ENCODE results near the gene XBP1. TPM values are rescaled to one million over a fixed set of nuclear protein-coding genes. Genes with fewer than 3 reads are reported as not detected.

XBP1 gene
- total and polyA plus RNA-seq, 7 experiments from 2014 or later: 120 to 417 (median 173) TPM

- ATAC-seq (peak; percentile 39), DNase-seq (peak in 1 of 9 donors; percentile 14)
- ChIA-PET POLR2A (interaction anchor here (0.6 to 10.6 kb wide), 4 partner anchors 8 to 879 kb away, joined by 3 to 79 read pairs (median 6); partner anchors contain the start of gene XBP1), CTCF (interaction anchor here (7.8 kb wide), 1 partner anchor 37 kb away, joined by 82 read pairs; no protein-coding TSS in a partner anchor)
- intact Hi-C loops (cut with micrococcal nuclease): loop anchor here (1.0 to 10.0 kb wide), 3 partner anchors 8 to 878 kb away; partner anchors contain the start of genes PITPNB (in 1 of the 2) and XBP1 (in 1 of the 2)
- Mint-ChIP-seq H3K36me3 (peaks cover 10 to 46% (median 26%) of the 10 kb centered on the region in 5 donors), H3K4me3 (peak overlapping the region in 6 of 10 donors; percentile 1 to 41 (median 26)), H3K9me3 (no peaks in the 10 kb centered on the region), H3K4me1 (peaks cover 41 to 81% (median 71%) of the 10 kb centered on the region in 7 donors), H3K27me3 (no peaks in the 10 kb centered on the region), H3K27ac (peak overlapping the region; percentile 18 to 97 (median 76))
- Histone ChIP-seq H3K27me3 (ENCODE audit: control insufficient read depth in 2 of 2, insufficient read depth in 2 of 2, low read length in 2 of 2) (no peaks in the 10 kb centered on the region), H3K36me3 (ENCODE audit: control insufficient read depth in 2 of 3, insufficient read depth in 3 of 3, low read length in 3 of 3) (peaks cover 25 to 35% (median 31%) of the 10 kb centered on the region in 3 experiments), H3K4me1 (ENCODE audit: control insufficient read depth in 2 of 2, insufficient read depth in 2 of 2, low read length in 2 of 2) (peaks cover 29 to 34% of the 10 kb centered on the region in 2 donors), H3K9me3 (ENCODE audit: control insufficient read depth in 2 of 3, low read length in 3 of 3) (no peaks in the 10 kb centered on the region), H3K27ac (ENCODE audit: low read depth, low read length) (no peak overlapping the region), H3K4me3 (ENCODE audit: low read length) (no peak overlapping the region)
These were observed 7.6 kb downstream of the XBP1 start for GRCh38 chr22:28792491-28793383.

- intact Hi-C loops (cut with micrococcal nuclease): loop anchor here (1.0 to 10.0 kb wide), 4 partner anchors 8 to 877 kb away; partner anchors contain the start of genes PITPNB (in 1 of the 2) and XBP1 (in 1 of the 2)
These were observed 8.4 kb downstream of the XBP1 start for GRCh38 chr22:28791841-28792490.

GRCh38 chr22:28791124-28791523, 9.2 kb downstream of the XBP1 start:
- Histone ChIP-seq H3K27ac (ENCODE audit: low read depth, low read length) (no peak overlapping the region), H3K27me3 (ENCODE audit: control insufficient read depth in 2 of 2, insufficient read depth in 2 of 2, low read length in 2 of 2) (no peaks in the 10 kb centered on the region), H3K4me3 (ENCODE audit: low read length) (no peak overlapping the region), H3K9me3 (ENCODE audit: control insufficient read depth in 2 of 3, low read length in 3 of 3) (no peaks in the 10 kb centered on the region), H3K4me1 (ENCODE audit: control insufficient read depth in 2 of 2, insufficient read depth in 2 of 2, low read length in 2 of 2) (peaks cover 18 to 29% of the 10 kb centered on the region in 2 donors), H3K36me3 (ENCODE audit: control insufficient read depth in 2 of 3, insufficient read depth in 3 of 3, low read length in 3 of 3) (peaks cover 17 to 35% (median 22%) of the 10 kb centered on the region in 3 experiments)
- Mint-ChIP-seq H3K27me3 (no peaks in the 10 kb centered on the region), H3K36me3 (peaks cover 15 to 33% (median 22%) of the 10 kb centered on the region in 5 donors), H3K27ac (peak overlapping the region in 2 of 9 donors; percentile 48 to 49), H3K4me3 (peak overlapping the region in 4 of 10 donors; percentile 7 to 79 (median 56)), H3K9me3 (no peaks in the 10 kb centered on the region), H3K4me1 (peaks cover 30 to 70% (median 58%) of the 10 kb centered on the region in 7 donors)
- ChIA-PET CTCF (interaction anchor here (0.6 to 7.8 kb wide), 13 partner anchors 7 to 249 kb away, joined by 3 to 82 read pairs (median 3); partner anchors contain the start of genes CCDC117 and XBP1), POLR2A (interaction anchor here (0.7 to 10.6 kb wide), 4 partner anchors 10 to 623 kb away, joined by 3 to 79 read pairs (median 10); partner anchors contain the start of gene XBP1)
- intact Hi-C loops (cut with micrococcal nuclease): loop anchor here (2.0 to 10.0 kb wide), 3 partner anchors 251 to 876 kb away; partner anchors contain the start of gene PITPNB (in 1 of the 2)
- DNase-seq: no peak
- ATAC-seq: no peak

More at GRCh38 chr22:28791841-28792490, 8.4 kb downstream of the XBP1 start:
- Mint-ChIP-seq H3K27ac (peak overlapping the region; percentile 12 to 97 (median 63)), H3K4me1 (peaks cover 38 to 74% (median 66%) of the 10 kb centered on the region in 7 donors), H3K4me3 (peak overlapping the region in 5 of 10 donors; percentile 10 to 40 (median 34)), H3K36me3 (peaks cover 10 to 41% (median 25%) of the 10 kb centered on the region in 5 donors), H3K9me3 (no peaks in the 10 kb centered on the region), H3K27me3 (no peaks in the 10 kb centered on the region)
- H3K36me3 ChIP-seq (ENCODE audit: control insufficient read depth in 2 of 3, insufficient read depth in 3 of 3, low read length in 3 of 3): peaks cover 25 to 34% (median 30%) of the 10 kb centered on the region in 3 experiments
- H3K4me3 ChIP-seq (ENCODE audit: low read length): no peak overlapping the region
- POLR2A ChIA-PET: interaction anchor here (0.6 to 10.6 kb wide), 4 partner anchors 9 to 878 kb away, joined by 3 to 79 read pairs (median 6); partner anchors contain the start of gene XBP1
- CTCF ChIA-PET: interaction anchor here (1.1 to 7.8 kb wide), 2 partner anchors 38 to 64 kb away, joined by 4 to 82 read pairs; no protein-coding TSS in a partner anchor
- DNase-seq (no peak), ATAC-seq (peak; percentile 23)
- H3K27ac ChIP-seq (ENCODE audit: low read depth, low read length): no peak overlapping the region
- no peaks in the 10 kb centered on the region for H3K9me3 ChIP-seq (ENCODE audit: control insufficient read depth in 2 of 3, low read length in 3 of 3)
- no peaks in the 10 kb centered on the region for H3K27me3 ChIP-seq (ENCODE audit: control insufficient read depth in 2 of 2, insufficient read depth in 2 of 2, low read length in 2 of 2)
- peaks cover 22 to 34% of the 10 kb centered on the region in 2 donors for H3K4me1 ChIP-seq (ENCODE audit: control insufficient read depth in 2 of 2, insufficient read depth in 2 of 2, low read length in 2 of 2)

- H3K27ac ChIP-seq (ENCODE audit: low read depth, low read length): no peak overlapping the region
- CTCF ChIA-PET: interaction anchor here (0.5 to 7.8 kb wide), 5 partner anchors 9 to 252 kb away, joined by 3 to 82 read pairs (median 5); no protein-coding TSS in a partner anchor
- H3K4me1 Mint-ChIP-seq: peaks cover 21 to 51% (median 37%) of the 10 kb centered on the region in 7 donors
- no peaks in the 10 kb centered on the region for H3K27me3 Mint-ChIP-seq
- no peak overlapping the region for H3K4me3 ChIP-seq (ENCODE audit: low read length)
- intact Hi-C loops (cut with micrococcal nuclease): no loop called here
- H3K4me1 ChIP-seq (ENCODE audit: control insufficient read depth in 2 of 2, insufficient read depth in 2 of 2, low read length in 2 of 2): peaks cover 14 to 17% of the 10 kb centered on the region in 2 donors
- no peaks in the 10 kb centered on the region for H3K9me3 Mint-ChIP-seq
- no peak for DNase-seq
- H3K27ac Mint-ChIP-seq: peak overlapping the region in 2 of 9 donors; percentile 13 to 25
- POLR2A ChIA-PET: interaction anchor here (0.6 to 10.6 kb wide), 4 partner anchors 12 to 39 kb away, joined by 3 to 79 read pairs (median 10); partner anchors contain the start of gene XBP1
- H3K9me3 ChIP-seq (ENCODE audit: control insufficient read depth in 2 of 3, low read length in 3 of 3): no peaks in the 10 kb centered on the region
- no peaks in the 10 kb centered on the region for H3K27me3 ChIP-seq (ENCODE audit: control insufficient read depth in 2 of 2, insufficient read depth in 2 of 2, low read length in 2 of 2)
- H3K4me3 Mint-ChIP-seq: no peak overlapping the region
- no peak for ATAC-seq
- H3K36me3 Mint-ChIP-seq: peaks cover 8 to 38% (median 21%) of the 10 kb centered on the region in 5 donors
- H3K36me3 ChIP-seq (ENCODE audit: control insufficient read depth in 2 of 3, insufficient read depth in 3 of 3, low read length in 3 of 3): peaks cover 7 to 42% (median 10%) of the 10 kb centered on the region in 3 experiments
These were observed 11.8 kb downstream of the XBP1 start for GRCh38 chr22:28788601-28789000.

- H3K4me3 ChIP-seq (ENCODE audit: low read length): no peak overlapping the region
- no peaks in the 10 kb centered on the region for H3K27me3 ChIP-seq (ENCODE audit: control insufficient read depth in 2 of 2, insufficient read depth in 2 of 2, low read length in 2 of 2)
- H3K4me3 Mint-ChIP-seq: no peak overlapping the region
- peaks cover 8 to 40% (median 15%) of the 10 kb centered on the region in 5 donors for H3K36me3 Mint-ChIP-seq
- H3K4me1 ChIP-seq (ENCODE audit: control insufficient read depth in 2 of 2, insufficient read depth in 2 of 2, low read length in 2 of 2): no peaks in the 10 kb centered on the region
- no peaks in the 10 kb centered on the region for H3K9me3 ChIP-seq (ENCODE audit: control insufficient read depth in 2 of 3, low read length in 3 of 3)
- H3K27me3 Mint-ChIP-seq: no peaks in the 10 kb centered on the region
- ATAC-seq (no peak), DNase-seq (no peak)
- H3K4me1 Mint-ChIP-seq: peaks cover 9 to 33% (median 16%) of the 10 kb centered on the region in 7 donors
- ChIA-PET POLR2A (interaction anchor here (0.6 to 10.6 kb wide), 3 partner anchors 16 to 44 kb away, joined by 3 to 79 read pairs (median 3); partner anchors contain the start of gene XBP1), CTCF (no interaction called here)
- H3K27ac Mint-ChIP-seq: peak overlapping the region in 1 of 9 donors; percentile 59
- intact Hi-C loops (cut with micrococcal nuclease): no loop called here
- H3K9me3 Mint-ChIP-seq: no peaks in the 10 kb centered on the region
- peaks cover 15 to 75% (median 19%) of the 10 kb centered on the region in 3 experiments for H3K36me3 ChIP-seq (ENCODE audit: control insufficient read depth in 2 of 3, insufficient read depth in 3 of 3, low read length in 3 of 3)
- no peak overlapping the region for H3K27ac ChIP-seq (ENCODE audit: low read depth, low read length)
These were observed 16.3 kb downstream of the XBP1 start for GRCh38 chr22:28783786-28784671.
